H1 (cell line): ENCODE data around the gene EML1. TPM values are rescaled to one million over a fixed set of nuclear protein-coding genes. Genes with fewer than 3 reads are reported as not detected.

Experiments
- JUN ChIP-seq: IDR thresholded peaks from 2 replicates; pipeline ENCODE4 v1.6.1; 2011; ENCODE audit warnings: low read depth, mild to moderate bottlenecking, improper control_type of control experiment, low read length
- POLR2AphosphoS5 ChIP-seq: IDR thresholded peaks from 2 replicates; pipeline ENCODE4 v1.6.1; 2011; ENCODE audit warnings: low read depth, low read length
- TCF12 ChIP-seq: IDR thresholded peaks from 2 replicates; pipeline ENCODE4 v1.6.1; 2011; ENCODE audit warnings: low read depth, mild to moderate bottlenecking, low read length
- USF2 ChIP-seq: IDR thresholded peaks from 2 replicates; pipeline ENCODE4 v1.6.1; 2011; ENCODE audit warnings: low read length, improper control_type of control experiment
- polyA plus RNA-seq, 7 experiments: library from polyadenylated mRNA; depleted of rRNA in 3 of 7; stranded (reverse) in 5 of 7; unstranded in 2 of 7; fragments of >200 nt in 5 of 7; fragments of 200-250 nt in 2 of 7; gene quantifications; 1 replicate in 5 of 7; 2 replicates in 1 of 7; 4 replicates in 1 of 7; pipeline versions ENCODE4 v1.2.1 to v1.2.3, GENCODE V29; 2011 to 2013; ENCODE audit warnings: missing spikeins in 2 of 7, mixed read lengths in 2 of 7
- total RNA-seq: library from RNA; stranded (reverse); fragmentation: NEBNext Ultra II Directional; extraction: Animal tissue kit (Norgen Biotek cat#: 25700); gene quantifications from 2 replicates; pipeline ENCODE4 v1.2.1, GENCODE V29; 2021

Gene EML1
- total and polyA plus RNA-seq, 2 of the 8 experiments (the other 6 are each of a cell fraction or from before 2014, with no cell fraction given): 11.1 to 24.7 TPM

DNA sequence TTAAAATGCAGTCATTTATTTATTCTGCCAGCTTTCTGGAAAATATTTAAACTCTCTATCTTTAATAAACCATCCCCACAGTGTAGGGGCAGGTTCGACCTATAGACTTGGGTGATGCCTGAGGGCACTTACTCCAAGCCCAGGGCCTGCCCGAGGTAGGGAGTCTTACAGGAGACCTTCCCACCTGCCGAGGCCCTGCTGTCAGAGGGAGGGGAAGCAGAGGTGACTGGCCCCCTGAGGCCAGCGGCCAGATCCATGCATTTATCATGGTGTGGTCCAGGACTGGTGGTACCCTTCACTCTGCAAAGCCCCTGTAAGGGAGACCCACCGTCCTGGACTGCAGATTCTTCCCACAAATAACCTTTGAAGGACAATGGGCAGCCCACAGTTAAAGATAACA is 7.6 kb downstream of the EML1 start (continued):
- TF ChIP-seq USF2 (no peak), POLR2AphosphoS5 (no peak), TCF12 (no peak), JUN (no peak)
